HUES64 (cell line): ENCODE data around the gene SP110.
"Not testable (repeated sequence)": the region's sequence is repeated elsewhere in the genome, so short reads cannot be mapped to it uniquely, and the experiment has no call there.

Source experiments
- H3K27ac ChIP-seq: 2 replicates; pipeline ENCODE4 v1.7.0; 2013; ENCODE audit warnings: low read depth, low read length, inconsistent platforms
- H3K27me3 ChIP-seq: 2 replicates; pipeline ENCODE4 v1.6.1; 2013; ENCODE audit warnings: mild to moderate bottlenecking, low read length; ENCODE audit not compliant: insufficient read depth
- H3K36me3 ChIP-seq: 2 replicates; pipeline ENCODE4 v1.6.1; 2013; ENCODE audit warnings: mild to moderate bottlenecking, low read length; ENCODE audit not compliant: insufficient read depth
- H3K4me1 ChIP-seq: 2 replicates; pipeline ENCODE4 v1.6.1; 2013; ENCODE audit warnings: mild to moderate bottlenecking, low read length, moderate library complexity; ENCODE audit not compliant: insufficient read depth
- H3K4me3 ChIP-seq: 2 replicates; pipeline ENCODE4 v1.5.1; 2013; ENCODE audit warnings: mild to moderate bottlenecking, low read length, moderate library complexity
- H3K9ac ChIP-seq: 2 replicates; pipeline ENCODE4 v1.6.1; 2013; ENCODE audit warnings: mild to moderate bottlenecking, low read depth, low read length
- H3K9me3 ChIP-seq: 2 replicates; pipeline ENCODE4 v1.6.1; 2013; ENCODE audit warnings: low read depth, low read length; ENCODE audit not compliant: insufficient read depth
- WGBS: fragments of 150-250, 120-280 bp; methylation state at CpG from one replicate; pipeline ENCODE4 v1.1.7; 2013; ENCODE audit warnings: missing lambda C conversion rate; 5-methylcytosine and 5-hydroxymethylcytosine counted together

SP110 gene

GRCh38 chr2:230124235-230124634, 95.5 kb downstream of the SP110 start:
- Histone ChIP-seq H3K9ac (no peak overlapping the region), H3K27me3 (no peaks in the 10 kb centered on the region), H3K4me3 (no peak overlapping the region), H3K27ac (no peak overlapping the region), H3K4me1 (no peaks in the 10 kb centered on the region), H3K36me3 (no peaks in the 10 kb centered on the region), H3K9me3 (0 out of 2 replicates have a peak, but pooled peaks cover 3% of the 10 kb centered on the region)
- WGBS, result 93% methylated on average over 6 of the region's 6 CpGs

DNA sequence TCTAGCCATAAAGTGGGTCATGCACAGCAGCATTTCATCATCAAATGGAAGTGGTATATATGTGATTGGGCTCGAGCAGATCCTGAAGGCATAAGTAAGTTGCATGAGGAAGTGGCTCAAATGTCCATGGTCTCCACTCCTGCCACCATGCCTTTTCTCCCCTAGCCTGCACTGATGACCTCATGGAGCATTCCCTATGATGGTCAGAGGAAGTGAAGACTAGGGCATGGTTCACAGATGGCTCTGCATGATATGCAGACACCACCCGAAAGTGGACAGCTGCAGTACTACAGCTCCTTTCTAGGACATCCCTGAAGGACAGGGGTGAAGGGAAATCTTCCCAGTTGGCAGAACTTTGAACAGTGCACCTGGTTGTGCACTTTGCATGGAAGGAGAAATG, 99.4 kb downstream of the SP110 start:
- H3K27me3 ChIP-seq, H3K36me3 ChIP-seq, H3K9me3 ChIP-seq, H3K4me1 ChIP-seq, H3K4me3 ChIP-seq, H3K9ac ChIP-seq, H3K27ac ChIP-seq: not testable (repeated sequence)
- WGBS, result 90% methylated on average over 2 of the region's 2 CpGs

DNA sequence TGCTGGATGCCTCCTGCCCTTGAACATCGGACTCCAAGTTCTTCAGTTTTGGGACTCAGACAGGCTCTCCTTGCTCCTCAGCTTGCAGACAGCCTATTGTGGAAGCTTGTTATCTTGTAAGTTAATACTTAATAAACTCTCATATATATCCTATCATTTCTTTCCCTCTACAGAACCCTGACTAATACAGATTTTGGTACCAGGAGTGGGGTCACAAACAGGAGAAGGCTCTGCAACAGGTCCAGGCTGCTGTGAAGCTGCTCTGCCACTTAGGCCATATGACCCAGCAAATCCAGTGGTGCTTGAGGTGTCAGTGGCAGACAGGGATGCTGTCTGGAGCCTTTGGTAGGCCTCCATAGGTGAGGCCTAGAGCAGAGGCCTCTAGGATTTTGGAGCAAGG, 100.0 kb downstream of the SP110 start:
- H3K27me3 ChIP-seq, H3K9me3 ChIP-seq, H3K4me1 ChIP-seq, H3K4me3 ChIP-seq, H3K27ac ChIP-seq, H3K36me3 ChIP-seq, H3K9ac ChIP-seq: not testable (repeated sequence)
- WGBS, result 95% methylated on average over 1 of the region's 1 CpG
